H9 (cell line): ENCODE results near the gene ACYP2. TPM values are rescaled to one million over a fixed set of nuclear protein-coding genes. Genes with fewer than 3 reads are reported as not detected.

Experiments
- DNase-seq: peaks from one replicate; pipeline ENCODE4 v3.0.0-alpha.2; 2017
- H2AFZ ChIP-seq: one replicate; pipeline ENCODE4 v1.6.1; 2013; ENCODE audit warnings: mild to moderate bottlenecking, low read length, control low read depth, moderate library complexity
- H2AK5ac ChIP-seq: 2 replicates; pipeline ENCODE4 v1.6.1; 2013; ENCODE audit warnings: low read length, control low read depth, mixed read lengths; ENCODE audit not compliant: insufficient read length
- H2BK120ac ChIP-seq: one replicate; pipeline ENCODE4 v1.6.1; 2013; ENCODE audit warnings: low read depth, mild to moderate bottlenecking, low read length, control low read depth, inconsistent platforms; ENCODE audit not compliant: poor library complexity, severe bottlenecking
- H2BK12ac ChIP-seq: 2 replicates; pipeline ENCODE4 v1.6.1; 2013; ENCODE audit warnings: low read length, control low read depth, mixed read lengths, low read depth; ENCODE audit not compliant: insufficient read length
- H2BK15ac ChIP-seq: 2 replicates; pipeline ENCODE4 v1.6.1; 2013; ENCODE audit warnings: low read depth, low read length, control low read depth
- H2BK20ac ChIP-seq: one replicate; pipeline ENCODE4 v1.6.1; 2013; ENCODE audit warnings: low read depth, mild to moderate bottlenecking, low read length, control low read depth, inconsistent platforms; ENCODE audit not compliant: poor library complexity, severe bottlenecking
- H2BK5ac ChIP-seq: 2 replicates; pipeline ENCODE4 v1.6.1; 2013; ENCODE audit warnings: low read length, control low read depth, mixed read lengths; ENCODE audit not compliant: insufficient read length
- H3K14ac ChIP-seq: 2 replicates; pipeline ENCODE4 v1.6.1; 2013; ENCODE audit warnings: low read length, control low read depth; ENCODE audit not compliant: insufficient read depth
- H3K18ac ChIP-seq: 2 replicates; pipeline ENCODE4 v1.6.1; 2013; ENCODE audit warnings: low read depth, mild to moderate bottlenecking, mixed read lengths, low read length, control low read depth; ENCODE audit not compliant: insufficient read length
- H3K23ac ChIP-seq: 2 replicates; pipeline ENCODE4 v1.6.1; 2013; ENCODE audit warnings: low read length, control low read depth, mixed read lengths, low read depth; ENCODE audit not compliant: insufficient read length
- H3K23me2 ChIP-seq: 2 replicates; pipeline ENCODE4 v1.6.1; 2013; ENCODE audit warnings: low read depth, mild to moderate bottlenecking, mixed read lengths, low read length, control low read depth; ENCODE audit not compliant: insufficient read length, poor library complexity, severe bottlenecking
- H3K27ac ChIP-seq: 2 replicates; pipeline ENCODE4 v1.5.1; 2013; ENCODE audit warnings: low read length, control low read depth, mixed read lengths, low read depth; ENCODE audit not compliant: insufficient read length
- H3K27me3 ChIP-seq: 2 replicates; pipeline ENCODE4 v1.6.1; 2013; ENCODE audit warnings: low read length, control low read depth, inconsistent platforms; ENCODE audit not compliant: insufficient read depth
- H3K4ac ChIP-seq: 2 replicates; pipeline ENCODE4 v1.6.1; 2013; ENCODE audit warnings: low read depth, mild to moderate bottlenecking, control low read depth, inconsistent platforms, low read length, moderate library complexity
- H3K4me1 ChIP-seq: 2 replicates; pipeline ENCODE4 v1.6.1; 2013; ENCODE audit warnings: low read length, control low read depth, inconsistent platforms; ENCODE audit not compliant: insufficient read depth
- H3K4me2 ChIP-seq: 2 replicates; pipeline ENCODE4 v1.6.1; 2013; ENCODE audit warnings: low read length, control low read depth, mixed read lengths; ENCODE audit not compliant: insufficient read length, insufficient read depth
- H3K56ac ChIP-seq: 2 replicates; pipeline ENCODE4 v1.6.1; 2013; ENCODE audit warnings: low read depth, mild to moderate bottlenecking, mixed read lengths, low read length, control low read depth; ENCODE audit not compliant: insufficient read length
- H3K79me1 ChIP-seq: 2 replicates; pipeline ENCODE4 v1.6.1; 2013; ENCODE audit warnings: low read depth, mild to moderate bottlenecking, moderate library complexity, low read length, control low read depth, inconsistent platforms; ENCODE audit not compliant: insufficient read depth, poor library complexity, severe bottlenecking
- H3K79me2 ChIP-seq: 2 replicates; pipeline ENCODE4 v1.6.1; 2013; ENCODE audit warnings: low read length, control low read depth, inconsistent platforms; ENCODE audit not compliant: insufficient read depth
- H3K9ac ChIP-seq: 2 replicates; pipeline ENCODE4 v1.6.1; 2013; ENCODE audit warnings: low read length, control low read depth, mixed read lengths; ENCODE audit not compliant: insufficient read length; ENCODE audit errors: extremely low read depth
- H3K9me3 ChIP-seq: one replicate; pipeline ENCODE4 v1.6.1; 2013; ENCODE audit warnings: low read depth, low read length, inconsistent platforms; ENCODE audit not compliant: control insufficient read depth
- H3T11ph ChIP-seq: one replicate; pipeline ENCODE4 v1.6.1; 2013; ENCODE audit warnings: mild to moderate bottlenecking, low read length, control low read depth, inconsistent platforms
- H4K20me1 ChIP-seq: one replicate; pipeline ENCODE4 v1.6.1; 2013; ENCODE audit not compliant: control insufficient read depth, insufficient read length, insufficient read depth
- H4K5ac ChIP-seq: 2 replicates; pipeline ENCODE4 v1.6.1; 2013; ENCODE audit warnings: low read depth, mild to moderate bottlenecking, mixed read lengths, low read length, control low read depth; ENCODE audit not compliant: insufficient read length
- H4K8ac ChIP-seq: replicated peaks from 2 replicates; pipeline ENCODE4 v1.6.1; 2013; ENCODE audit warnings: low read length, control low read depth, mixed read lengths, low read depth; ENCODE audit not compliant: insufficient read length
- H4K91ac ChIP-seq: 2 replicates; pipeline ENCODE4 v1.6.1; 2013; ENCODE audit warnings: low read depth, mild to moderate bottlenecking, moderate library complexity, mixed read lengths, low read length, control low read depth; ENCODE audit not compliant: insufficient read length
- H3K27ac Mint-ChIP-seq, 3 experiments: 2 replicates in 2 of 3; 3 replicates in 1 of 3; pipeline ENCODE4 v1.8.0; 2020 to 2021; ENCODE audit warnings: mixed read lengths in 3 of 3, mild to moderate bottlenecking in 1 of 3, moderate library complexity in 1 of 3
- H3K27me3 Mint-ChIP-seq: 2 replicates; pipeline ENCODE4 v1.8.0; 2021; ENCODE audit warnings: low read depth, mild to moderate bottlenecking, moderate library complexity, mixed read lengths
- H3K36me3 Mint-ChIP-seq, 3 experiments: 2 replicates in 2 of 3; 3 replicates in 1 of 3; pipeline ENCODE4 v1.8.0; 2020 to 2021; ENCODE audit warnings: low read depth in 3 of 3, mixed read lengths in 3 of 3; ENCODE audit not compliant: insufficient read depth in 1 of 3
- H3K4me1 Mint-ChIP-seq, 2 experiments: 2 replicates each; pipeline ENCODE4 v1.8.0; 2020; ENCODE audit warnings: mixed read lengths in 2 of 2
- H3K4me3 Mint-ChIP-seq, 2 experiments: 2 replicates in 1 of 2; 3 replicates in 1 of 2; pipeline ENCODE4 v1.8.0; 2020 to 2021; ENCODE audit warnings: mild to moderate bottlenecking in 2 of 2, mixed read lengths in 2 of 2, moderate library complexity in 1 of 2
- H3K9me3 Mint-ChIP-seq, 2 experiments: 2 replicates in 1 of 2; 3 replicates in 1 of 2; pipeline ENCODE4 v1.8.0; 2020; ENCODE audit warnings: mild to moderate bottlenecking in 2 of 2, mixed read lengths in 2 of 2, moderate library complexity in 1 of 2
- CTCF ChIP-seq: fragments of 200-600 bp; sonication (generic); conservative IDR thresholded peaks from 3 replicates; pipeline ENCODE4 v1.8.0; 2021; ENCODE audit warnings: antibody characterized with exemption, mild to moderate bottlenecking
- total RNA-seq: library from RNA; stranded (reverse); gene quantifications from 2 replicates; pipeline ENCODE4 v1.2.1, GENCODE V29; 2021

Gene ACYP2
- total RNA-seq, 1 experiment from 2014 or later = 3.2 TPM

DNA sequence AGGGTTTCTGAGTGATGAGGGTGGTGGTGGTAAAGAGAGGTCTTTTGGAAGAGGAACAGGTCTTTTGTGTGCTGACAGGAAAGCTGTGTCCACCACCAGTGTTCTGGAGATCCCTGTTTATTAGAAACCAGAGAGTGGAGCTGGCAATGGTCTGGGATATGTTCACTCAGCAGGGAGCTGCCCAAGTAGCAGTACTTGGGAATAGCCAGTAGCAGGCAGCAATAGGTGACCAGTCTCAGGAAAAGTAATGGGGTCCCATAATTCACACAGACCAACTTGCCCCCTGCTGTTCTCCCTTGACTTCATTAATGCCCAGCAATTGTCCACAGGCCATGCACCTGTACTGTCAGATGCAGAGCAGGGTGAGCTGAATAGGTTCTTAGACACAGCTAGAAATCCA, 138.8 kb downstream of the ACYP2 start:
- Histone ChIP-seq H4K8ac (no peak overlapping the region), H3K14ac (no peak overlapping the region), H4K5ac (no peak overlapping the region), H3K79me2 (no peaks in the 10 kb centered on the region), H2BK5ac (no peak overlapping the region), H2BK120ac (no peak overlapping the region), H2AK5ac (no peak overlapping the region), H3K23ac (no peak overlapping the region), H3K4me2 (no peak overlapping the region), H3K23me2 (no peaks in the 10 kb centered on the region), H3K79me1 (no peaks in the 10 kb centered on the region), H3K4me1 (no peaks in the 10 kb centered on the region), H4K20me1 (no peaks in the 10 kb centered on the region), H2BK20ac (no peak overlapping the region), H2AFZ (no peak overlapping the region), H3K9ac (no peak overlapping the region), H3K18ac (no peak overlapping the region), H2BK15ac (no peak overlapping the region), H3K27ac (no peak overlapping the region), H3T11ph (no peak overlapping the region), H3K9me3 (no peaks in the 10 kb centered on the region), H3K4ac (no peak overlapping the region), H3K27me3 (no peaks in the 10 kb centered on the region), H2BK12ac (no peak overlapping the region), H3K56ac (no peak overlapping the region), H4K91ac (no peak overlapping the region)
- TF ChIP-seq CTCF = peak; percentile 33; the same call in 2 of the 3 replicates
- no peaks in the 10 kb centered on the region for H3K36me3 Mint-ChIP-seq
- no peak for DNase-seq
- no peak overlapping the region for H3K27ac Mint-ChIP-seq
- no peak overlapping the region for H3K4me3 Mint-ChIP-seq
- H3K9me3 Mint-ChIP-seq = peaks cover 0 to 2% of the 10 kb centered on the region in 2 experiments; a peak in 1 of 5 replicates
- H3K27me3 Mint-ChIP-seq = no peaks in the 10 kb centered on the region
- peaks cover 4 to 8% of the 10 kb centered on the region in 2 experiments for H3K4me1 Mint-ChIP-seq
